GM12801 (cell line): ENCODE measurements around the gene RPH3AL.

Source experiments
- TF ChIP-seq, protein P1 (sequence below): IDR thresholded peaks from one replicate; pipeline ENCODE4 v1.5.1; 2011; ENCODE audit warnings: control low read depth; ENCODE audit not compliant: insufficient read length; ENCODE audit errors: extremely low read depth

RPH3AL gene

DNA sequence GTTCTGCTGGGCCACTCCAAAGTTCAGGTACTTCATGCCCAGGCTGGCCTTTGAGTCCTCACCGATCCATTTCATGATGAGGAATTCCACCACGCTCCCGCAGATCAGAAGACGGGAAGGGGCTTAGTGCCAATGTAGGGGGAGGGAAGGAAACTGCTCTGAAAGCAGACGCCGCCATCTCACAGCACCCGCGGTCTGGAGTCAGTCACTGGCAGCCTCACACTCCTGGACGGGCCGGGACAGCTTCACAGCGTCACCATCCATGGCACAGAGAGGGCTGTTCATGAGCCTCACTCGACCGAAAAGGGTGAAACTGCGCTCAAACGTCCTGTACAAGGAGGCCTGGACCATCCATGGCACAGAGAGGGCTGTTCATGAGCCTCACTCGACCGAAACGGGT, 62.0 kb downstream of the RPH3AL start:
- TF ChIP-seq, protein P1, sequence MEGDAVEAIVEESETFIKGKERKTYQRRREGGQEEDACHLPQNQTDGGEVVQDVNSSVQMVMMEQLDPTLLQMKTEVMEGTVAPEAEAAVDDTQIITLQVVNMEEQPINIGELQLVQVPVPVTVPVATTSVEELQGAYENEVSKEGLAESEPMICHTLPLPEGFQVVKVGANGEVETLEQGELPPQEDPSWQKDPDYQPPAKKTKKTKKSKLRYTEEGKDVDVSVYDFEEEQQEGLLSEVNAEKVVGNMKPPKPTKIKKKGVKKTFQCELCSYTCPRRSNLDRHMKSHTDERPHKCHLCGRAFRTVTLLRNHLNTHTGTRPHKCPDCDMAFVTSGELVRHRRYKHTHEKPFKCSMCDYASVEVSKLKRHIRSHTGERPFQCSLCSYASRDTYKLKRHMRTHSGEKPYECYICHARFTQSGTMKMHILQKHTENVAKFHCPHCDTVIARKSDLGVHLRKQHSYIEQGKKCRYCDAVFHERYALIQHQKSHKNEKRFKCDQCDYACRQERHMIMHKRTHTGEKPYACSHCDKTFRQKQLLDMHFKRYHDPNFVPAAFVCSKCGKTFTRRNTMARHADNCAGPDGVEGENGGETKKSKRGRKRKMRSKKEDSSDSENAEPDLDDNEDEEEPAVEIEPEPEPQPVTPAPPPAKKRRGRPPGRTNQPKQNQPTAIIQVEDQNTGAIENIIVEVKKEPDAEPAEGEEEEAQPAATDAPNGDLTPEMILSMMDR: no peak

DNA sequence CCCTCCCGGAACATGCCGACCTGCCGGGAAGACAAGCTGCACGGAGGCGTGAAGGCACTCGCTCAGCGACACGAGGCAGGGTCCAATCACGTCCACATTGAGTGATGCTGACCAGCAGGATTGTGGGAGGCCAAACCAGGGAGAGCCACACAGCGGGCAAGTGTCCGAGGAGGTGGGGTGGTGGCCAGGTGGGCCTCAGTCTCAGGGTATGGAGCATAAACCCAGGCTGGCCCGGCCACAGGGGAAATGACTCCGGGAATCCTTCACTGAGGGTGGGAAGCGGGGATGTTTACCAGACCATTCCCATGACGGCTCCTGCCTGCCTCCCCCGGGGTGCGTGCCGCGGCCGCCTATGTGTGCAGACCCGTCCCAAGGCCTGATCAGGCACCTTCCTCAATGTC, 62.5 kb downstream of the RPH3AL start:
- TF ChIP-seq, protein P1: no peak

DNA sequence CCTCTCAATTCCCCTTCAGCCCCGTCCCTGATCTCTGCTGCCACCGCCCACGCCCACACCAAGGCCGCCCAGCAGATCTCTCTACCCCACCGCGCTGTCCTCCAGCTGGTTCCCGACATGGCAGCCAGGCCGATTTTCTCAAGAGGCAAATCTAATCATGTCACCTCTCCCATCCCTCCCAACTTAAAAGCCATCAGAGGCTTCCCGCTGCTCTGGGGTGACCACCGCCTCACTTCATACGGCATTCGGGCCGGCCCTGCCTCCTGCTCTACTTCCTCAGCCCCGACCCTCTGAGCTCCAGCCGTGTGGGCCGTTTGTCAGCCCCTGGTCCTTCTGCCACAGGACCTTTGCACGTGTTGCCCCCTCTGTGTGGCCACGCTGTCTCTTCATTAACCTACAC, 63.2 kb downstream of the RPH3AL start:
- TF ChIP-seq, protein P1: no peak

DNA sequence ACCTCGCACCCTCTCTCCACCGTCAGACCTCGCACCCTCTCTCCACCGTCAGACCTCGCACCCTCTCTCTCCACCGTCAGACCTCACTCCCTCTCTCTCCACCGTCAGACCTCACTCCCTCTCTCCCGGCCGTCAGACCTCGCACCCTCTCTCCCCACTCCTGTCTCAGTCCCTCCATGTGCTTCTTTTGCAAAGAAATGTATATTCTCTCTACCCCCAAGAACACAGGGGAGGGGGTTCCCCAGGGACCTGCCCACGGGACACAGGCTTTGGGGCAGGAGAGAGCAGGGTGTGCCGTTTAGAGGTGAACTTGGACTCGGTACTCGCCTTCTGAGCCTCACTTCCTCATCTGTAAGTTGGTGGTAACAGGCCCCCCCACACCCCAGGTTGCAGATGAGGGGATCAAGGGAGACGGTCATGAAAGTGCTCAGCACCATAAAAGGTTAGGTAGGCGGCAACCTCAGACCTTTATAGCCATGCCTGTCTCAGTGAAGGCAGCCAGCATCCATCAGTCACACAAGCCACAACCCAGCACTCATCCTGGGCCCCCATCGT, 63.7 kb downstream of the RPH3AL start:
- TF ChIP-seq, protein P1: no peak

DNA sequence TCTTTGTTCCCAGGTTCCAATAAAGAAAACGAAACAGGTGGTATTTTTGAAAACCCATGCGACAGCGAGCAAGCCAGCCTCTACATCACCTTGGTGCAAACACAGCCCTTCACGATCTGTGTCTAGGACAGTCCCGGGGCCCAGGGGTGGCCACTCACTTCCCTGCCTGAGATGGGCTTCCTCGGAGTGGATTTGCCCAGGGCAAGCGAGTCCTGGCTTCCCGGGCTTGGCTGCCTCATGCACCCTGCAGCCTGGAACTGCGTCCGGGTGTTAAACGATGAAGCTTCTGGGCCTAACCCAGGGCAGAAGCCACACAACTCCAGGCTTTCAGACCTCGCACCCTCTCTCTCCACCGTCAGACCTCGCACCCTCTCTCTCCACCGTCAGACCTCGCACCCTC, 66.0 kb downstream of the RPH3AL start:
- TF ChIP-seq, protein P1: no peak

DNA sequence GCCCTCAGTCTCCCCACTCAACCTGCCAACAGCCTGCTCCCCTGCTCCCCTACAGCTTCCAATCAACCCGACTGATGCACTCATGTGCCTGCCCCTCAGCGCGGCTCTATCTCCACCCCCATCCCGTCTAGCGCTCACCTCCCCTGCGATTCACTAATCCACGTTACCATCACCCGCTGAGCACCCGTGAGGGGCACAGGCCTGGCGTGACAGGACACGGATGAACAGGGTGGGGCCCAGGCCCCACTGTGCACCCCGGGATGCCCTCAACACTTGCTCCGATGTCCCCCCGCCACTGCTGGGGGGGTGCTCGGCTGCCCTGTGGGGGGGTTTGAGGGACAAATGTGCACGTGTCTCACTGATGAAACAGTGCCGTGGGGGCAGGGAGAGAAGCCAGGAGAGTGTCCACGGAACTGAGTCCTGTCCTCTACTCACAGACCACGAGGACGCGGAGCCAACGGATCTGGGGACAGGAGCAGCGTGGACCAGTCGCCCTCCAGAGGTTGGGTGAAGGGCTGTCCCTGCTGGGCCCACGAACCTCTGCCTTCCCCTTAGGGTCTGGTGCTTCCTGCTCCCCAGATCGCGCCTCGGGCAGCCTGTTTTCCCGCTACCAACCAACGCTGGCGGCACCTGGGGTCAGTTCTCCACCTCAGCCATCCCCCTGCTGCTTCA, 66.7 kb downstream of the RPH3AL start:
- TF ChIP-seq, protein P1: no peak

DNA sequence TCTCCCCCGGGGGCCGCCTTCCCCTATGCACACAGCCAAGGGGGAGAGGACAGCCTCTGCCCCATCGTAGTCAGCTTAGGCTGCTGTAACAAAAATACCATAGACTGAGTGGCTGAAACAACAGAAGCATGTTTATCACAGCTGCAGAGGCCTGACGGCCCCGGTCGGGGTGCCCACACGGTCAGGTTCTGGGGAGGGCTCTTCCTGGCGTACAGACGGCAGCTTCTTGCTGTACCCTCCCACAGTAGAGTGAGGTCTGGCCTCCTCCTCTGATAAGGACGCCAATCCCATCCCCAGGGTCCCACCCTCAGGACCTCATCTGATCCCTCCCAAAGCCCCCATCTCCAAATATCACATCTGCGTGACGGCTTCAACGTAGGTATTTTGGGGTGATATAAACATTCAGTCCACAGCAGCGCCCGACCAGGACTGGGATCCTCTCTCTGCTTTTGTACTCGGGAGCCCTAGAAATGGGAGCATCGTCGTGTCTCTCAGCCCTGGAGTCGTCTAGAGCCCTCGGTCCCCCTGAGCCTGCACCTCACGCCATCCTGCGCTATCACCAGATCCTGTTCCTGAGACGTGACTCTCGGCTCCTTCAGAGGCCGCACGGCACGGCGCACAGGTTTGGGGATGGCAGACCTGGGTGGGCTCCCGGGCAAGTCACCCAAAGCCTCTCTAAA, 67.8 kb downstream of the RPH3AL start:
- TF ChIP-seq, protein P1: no peak
